GM19438 (cell line): ENCODE data around the gene MAN2A1.
"Not testable (repeated sequence)": the region's sequence is repeated elsewhere in the genome, so short reads cannot be mapped to it uniquely, and the experiment has no call there.

Experiments used
- ATAC-seq: cut with Tn5 transposase; IDR thresholded peaks from one replicate; pipeline ENCODE4 v1.9.1; 2021; ENCODE audit warnings: low read depth; ENCODE audit not compliant: unreplicated experiment

The MAN2A1 gene

DNA sequence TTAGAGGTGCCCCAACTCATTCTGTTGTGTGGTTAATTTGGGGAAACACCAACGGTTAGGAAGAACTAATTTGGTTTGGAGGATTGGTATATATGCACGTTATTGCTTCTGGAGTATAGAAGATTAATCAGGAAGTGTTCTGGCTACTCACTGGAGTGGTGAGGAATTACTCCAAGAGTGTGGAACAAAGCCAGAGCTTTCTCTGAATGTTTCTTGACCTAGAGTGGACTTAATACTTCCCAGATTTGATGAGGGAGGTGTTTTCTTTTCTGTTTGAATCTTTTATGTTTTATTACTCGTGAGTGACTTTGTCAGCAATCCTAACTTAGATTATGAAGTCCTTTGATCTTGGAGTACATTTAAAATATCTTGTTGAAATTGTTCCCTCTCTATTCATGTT, 163.7 kb downstream of the MAN2A1 start:
- ATAC-seq = no peak

DNA sequence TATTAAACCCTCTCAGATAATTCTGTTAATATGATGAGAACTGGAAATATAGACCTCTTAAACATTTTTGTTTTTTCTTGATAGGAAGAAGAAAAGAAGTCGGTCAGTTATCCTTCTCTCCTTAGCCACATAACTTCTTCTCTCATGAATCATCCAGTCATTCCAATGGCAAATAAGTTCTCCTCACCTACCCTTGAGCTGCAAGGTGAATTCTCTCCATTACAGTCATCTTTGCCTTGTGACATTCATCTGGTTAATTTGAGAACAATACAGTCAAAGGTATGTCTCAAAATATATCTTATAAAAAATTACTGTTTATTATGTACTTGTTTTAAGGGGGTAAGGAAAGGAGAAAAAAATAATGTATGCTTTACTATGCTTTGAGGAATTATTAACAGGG, 165.3 kb downstream of the MAN2A1 start:
- ATAC-seq = no peak

DNA sequence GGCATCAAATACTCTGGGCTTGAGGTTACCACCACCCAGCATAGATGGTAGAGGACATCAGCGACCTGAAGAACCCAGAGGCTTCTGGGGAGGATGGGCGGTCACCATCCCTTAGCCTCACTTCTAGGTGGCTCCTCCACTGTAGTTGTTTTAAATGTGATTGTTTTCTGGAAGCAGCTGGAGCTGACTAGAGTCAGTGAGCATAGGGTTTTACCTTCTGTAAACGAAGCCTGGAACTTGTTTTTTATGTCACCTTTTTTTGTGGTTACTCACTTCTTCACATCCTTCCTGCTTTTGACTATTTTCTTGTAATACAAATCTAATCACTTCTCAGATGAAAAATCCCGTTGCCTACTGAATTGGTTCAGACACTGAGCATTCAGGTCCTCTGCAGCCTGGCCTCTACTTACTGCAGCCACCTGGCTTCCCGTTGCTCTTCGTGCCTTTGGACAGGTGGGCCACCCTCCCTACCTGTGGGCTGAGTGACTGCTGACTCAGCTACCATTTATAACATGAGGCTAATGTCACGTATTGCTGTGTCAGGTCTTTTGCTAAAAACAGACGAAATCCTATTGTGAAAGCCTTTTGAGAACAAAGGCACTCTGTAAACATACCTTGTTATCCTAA, 167.8 kb downstream of the MAN2A1 start:
- ATAC-seq = no peak

DNA sequence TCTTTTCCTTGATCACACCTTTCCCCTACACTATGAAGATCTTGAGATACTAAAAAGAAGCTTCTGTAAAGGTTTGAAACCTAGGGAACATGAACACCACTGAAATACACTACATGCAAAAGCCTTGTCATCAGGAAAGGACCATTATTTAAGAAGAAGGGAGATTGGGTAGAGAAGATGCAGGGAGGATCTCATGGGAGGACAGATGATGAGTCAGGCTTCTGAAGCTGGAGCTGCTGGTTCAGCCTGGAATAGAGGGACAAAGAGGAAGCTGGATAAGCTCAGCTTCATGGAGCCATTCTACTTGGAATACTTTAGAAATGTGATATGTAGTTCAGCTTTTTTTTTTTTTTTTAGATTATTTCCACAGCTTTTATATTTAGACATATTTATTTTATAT, 169.8 kb downstream of the MAN2A1 start:
- ATAC-seq = no peak

DNA sequence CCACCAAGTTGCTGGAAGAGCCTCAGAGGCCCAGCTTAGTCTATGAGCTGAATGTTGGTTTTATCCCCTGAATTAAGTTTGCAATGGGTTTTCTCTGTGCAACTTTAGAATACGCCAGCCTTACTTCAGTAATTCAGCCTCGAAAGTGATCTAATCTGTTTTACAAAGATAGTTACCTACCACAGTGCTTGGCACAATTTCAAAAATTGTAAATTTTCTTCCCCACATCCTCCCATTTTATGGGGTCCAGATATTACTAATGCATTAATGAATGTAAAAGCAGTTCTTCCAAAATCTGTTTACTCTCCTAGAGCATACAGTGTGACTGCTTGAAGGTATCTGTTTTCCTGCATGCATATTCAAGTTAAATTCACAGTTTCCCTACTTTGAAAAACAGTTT, 172.6 kb downstream of the MAN2A1 start:
- no peak for ATAC-seq

DNA sequence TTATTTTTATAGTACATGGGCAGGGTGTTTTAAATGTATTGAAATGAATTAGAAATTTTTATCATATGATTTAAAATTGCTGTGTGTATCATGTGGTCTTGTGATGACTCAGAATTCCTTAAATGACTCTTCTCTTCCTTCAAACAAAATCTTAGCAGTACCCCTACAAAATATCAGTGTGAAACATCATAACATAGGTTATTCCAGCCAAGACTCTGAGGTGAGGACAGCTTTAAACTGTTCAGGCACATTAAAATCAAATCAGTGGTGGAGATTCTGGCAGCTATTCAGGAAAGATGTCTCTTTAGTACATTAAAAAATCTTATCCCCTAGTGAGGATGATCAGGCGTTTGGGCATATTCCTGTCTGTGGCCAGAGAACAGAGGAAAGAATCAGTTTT, 174.0 kb downstream of the MAN2A1 start:
- no peak for ATAC-seq

DNA sequence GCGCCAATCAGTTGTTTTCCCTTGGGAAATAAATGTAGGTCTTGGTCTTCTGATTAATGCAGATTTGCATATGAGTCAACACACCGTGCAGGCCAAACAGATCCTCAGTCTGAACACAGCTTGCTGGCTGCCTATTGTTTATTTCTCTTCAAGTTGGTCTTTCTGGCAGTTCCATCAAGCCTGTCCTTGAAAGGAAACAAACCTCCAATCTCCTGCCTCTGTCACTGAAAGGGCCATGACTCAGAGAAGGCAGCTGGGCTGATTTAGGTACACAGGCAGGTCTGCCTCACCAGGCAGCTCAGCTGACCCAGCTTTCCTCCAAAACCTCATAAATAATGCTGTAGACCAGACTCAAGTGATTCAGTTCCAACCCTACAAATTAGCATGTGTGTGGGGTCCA, 175.9 kb downstream of the MAN2A1 start:
- no peak for ATAC-seq

DNA sequence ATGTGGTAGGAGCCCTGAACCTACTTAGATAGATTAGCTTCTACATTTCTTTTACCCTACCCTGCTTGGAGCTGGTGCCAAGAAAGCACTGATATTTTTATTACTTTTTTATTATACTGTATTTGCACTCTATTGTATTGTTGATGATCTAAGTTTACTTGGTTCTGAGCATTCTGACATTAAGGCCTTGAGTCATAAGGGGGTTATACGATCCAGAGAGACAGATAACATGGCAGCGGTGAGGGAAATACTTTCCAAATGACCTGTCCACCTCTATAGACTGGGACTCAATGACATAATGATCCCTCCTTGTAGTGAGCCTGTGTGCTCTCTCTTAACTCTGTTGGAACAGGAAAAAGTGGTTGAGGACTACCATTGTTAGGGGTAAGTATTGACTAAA, 176.3 kb downstream of the MAN2A1 start:
- no peak for ATAC-seq

DNA sequence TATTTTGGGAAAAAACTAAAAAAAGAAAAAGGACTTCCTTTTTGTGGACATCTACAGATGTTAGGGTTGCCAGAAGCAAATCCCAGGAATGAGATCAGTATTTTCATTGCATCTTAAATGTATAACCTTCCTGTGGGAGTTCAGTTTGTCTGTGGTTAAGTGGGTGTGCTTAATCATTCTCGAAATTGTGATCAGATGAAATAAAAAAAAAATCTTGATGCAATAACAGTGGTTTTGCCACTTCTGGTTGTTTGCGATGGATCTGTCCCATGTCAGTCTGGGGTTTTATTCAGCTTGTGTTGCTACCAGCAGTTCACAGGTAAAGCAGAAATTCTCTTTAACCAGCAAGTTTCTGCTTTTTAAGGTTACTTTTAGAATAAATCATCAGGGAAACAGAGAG, 179.0 kb downstream of the MAN2A1 start:
- ATAC-seq = no peak

DNA sequence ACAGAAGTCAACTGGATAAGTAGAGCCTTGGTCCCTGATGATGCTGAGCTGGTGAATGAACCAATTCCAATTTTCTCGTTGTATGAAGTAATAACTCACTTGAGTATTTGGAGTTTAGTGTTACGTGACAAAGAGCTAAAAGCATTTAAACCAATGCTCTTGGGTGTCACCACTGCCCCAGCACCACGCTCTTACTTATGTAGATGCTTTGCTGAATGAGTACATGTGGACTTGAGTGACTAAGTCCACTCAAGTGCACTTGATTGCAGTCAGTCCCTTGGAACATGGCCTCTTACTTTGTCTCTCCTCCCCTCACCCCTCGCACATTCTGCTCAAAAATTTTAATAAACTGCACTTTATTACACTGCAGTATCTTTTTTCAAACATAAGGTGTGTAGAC, 184.0 kb downstream of the MAN2A1 start:
- no peak for ATAC-seq

DNA sequence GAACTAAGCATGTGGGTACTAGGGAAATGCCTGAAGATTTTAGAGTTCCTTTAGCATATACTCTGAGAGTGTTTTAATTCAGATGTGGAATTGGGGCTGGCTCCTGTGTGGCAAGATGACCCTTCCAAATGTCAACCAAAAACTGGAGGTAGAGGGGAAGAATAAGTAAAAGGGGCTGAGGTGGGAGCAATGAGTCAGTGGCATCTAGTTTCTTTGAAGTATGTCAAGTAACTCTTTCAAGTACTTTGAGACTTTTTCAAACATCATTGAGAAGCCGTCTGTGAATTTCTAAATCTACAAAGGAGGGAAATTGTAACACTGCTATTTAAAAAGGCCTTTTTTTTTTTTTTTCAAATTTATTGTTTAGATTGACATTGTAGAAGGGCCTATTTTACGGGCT, 184.4 kb downstream of the MAN2A1 start:
- no peak for ATAC-seq

DNA sequence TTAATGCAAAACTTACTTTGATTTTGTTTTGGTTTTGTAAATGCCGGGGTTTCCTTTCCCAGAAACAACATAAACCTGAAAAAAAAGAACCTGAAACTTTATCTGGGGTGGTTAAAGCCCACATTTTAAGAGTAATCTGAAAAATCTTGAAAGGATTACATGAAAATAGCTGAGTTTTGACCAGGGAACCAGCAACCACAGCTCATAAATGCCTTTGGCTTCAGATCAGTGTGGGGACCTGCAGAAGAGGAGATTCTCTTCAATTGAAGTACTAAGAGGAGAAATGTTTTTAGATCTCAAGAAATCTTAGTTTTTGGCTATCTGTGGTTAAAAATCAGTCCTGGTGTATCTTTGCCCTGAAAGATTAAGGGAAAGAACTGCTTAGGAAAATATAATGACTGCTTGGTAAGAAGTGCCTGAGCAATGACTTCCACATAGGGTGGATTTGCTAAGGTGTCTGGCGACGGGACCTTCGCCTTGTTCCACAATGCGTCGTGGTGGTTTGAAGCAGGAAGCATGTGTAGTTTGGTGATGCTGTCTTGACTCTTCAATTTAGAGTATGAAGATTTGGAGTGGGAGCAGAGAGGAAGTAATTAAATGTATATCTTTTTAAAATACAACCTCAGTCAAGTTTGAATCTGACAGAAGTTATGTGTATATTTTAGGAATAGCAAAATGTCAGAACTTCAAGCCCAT, 186.5 kb downstream of the MAN2A1 start:
- ATAC-seq = no peak

DNA sequence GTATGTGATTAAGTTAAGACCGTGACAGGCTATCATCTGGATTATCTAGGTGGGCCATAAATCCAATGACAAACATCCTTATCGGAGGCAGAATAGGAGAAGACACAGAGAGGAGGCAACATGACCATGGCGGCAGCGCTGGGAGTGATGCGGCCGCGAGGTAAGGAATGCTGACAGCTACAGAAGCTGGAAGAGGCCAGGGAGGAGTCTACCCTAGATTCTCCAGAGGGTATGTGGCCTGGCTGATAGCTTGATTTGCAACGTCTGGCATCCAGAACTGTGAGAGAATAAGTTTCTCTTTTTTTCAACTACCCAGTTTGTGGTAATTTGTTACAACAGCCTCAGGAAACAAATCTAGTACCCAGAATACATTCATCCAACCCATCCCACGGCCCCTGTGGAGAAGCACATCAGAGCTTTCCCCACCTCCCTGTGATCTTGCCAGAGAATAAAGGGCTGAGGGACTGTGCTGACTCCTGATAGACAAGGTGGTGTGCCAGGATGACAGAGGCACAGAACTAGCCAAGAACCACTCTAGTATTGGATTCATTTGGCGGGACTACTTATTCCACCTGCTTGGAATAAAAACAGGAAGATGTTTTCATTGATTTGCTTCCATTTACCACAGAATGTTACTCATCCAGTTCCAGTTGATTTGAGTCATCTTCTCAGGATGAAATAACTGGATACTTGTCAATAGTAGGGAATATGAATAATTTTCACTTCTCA, 187.4 kb downstream of the MAN2A1 start:
- no peak for ATAC-seq

DNA sequence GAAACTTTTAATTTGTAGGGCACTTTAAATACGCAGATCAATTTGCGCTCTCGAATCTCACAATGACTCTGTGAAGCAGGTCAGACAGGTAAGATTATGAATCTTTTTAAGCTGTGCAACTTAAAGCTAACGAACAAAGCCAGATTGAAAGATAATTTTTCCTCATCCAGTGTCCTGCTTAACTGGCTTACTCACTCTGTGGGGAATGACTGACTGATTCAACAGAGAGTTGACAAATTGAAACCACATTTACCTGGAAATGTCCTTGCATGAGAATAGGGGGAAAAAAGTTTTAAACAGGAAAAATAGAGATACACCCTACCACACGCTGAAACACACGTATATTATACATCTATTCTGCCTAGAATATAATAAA, 187.9 kb downstream of the MAN2A1 start:
- no peak for ATAC-seq

DNA sequence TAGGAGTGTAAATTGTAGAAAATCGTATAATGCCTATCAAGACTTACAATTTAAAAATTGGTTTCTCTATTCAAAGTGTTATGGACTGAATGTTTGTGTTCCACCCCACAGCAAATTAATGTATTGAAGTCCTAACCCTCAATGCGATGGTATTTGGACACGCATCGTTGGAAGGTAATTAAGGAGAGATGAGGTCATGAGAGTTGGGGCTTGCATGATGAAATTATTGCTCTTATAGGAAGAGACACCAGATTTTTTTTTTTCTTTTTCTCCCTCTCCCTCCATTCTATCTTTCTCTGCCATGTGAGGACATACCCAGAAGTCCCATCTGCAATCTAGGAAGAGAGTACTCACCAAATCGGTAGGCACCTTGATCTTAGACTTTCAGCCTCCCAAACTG, 189.2 kb downstream of the MAN2A1 start:
- no peak for ATAC-seq

DNA sequence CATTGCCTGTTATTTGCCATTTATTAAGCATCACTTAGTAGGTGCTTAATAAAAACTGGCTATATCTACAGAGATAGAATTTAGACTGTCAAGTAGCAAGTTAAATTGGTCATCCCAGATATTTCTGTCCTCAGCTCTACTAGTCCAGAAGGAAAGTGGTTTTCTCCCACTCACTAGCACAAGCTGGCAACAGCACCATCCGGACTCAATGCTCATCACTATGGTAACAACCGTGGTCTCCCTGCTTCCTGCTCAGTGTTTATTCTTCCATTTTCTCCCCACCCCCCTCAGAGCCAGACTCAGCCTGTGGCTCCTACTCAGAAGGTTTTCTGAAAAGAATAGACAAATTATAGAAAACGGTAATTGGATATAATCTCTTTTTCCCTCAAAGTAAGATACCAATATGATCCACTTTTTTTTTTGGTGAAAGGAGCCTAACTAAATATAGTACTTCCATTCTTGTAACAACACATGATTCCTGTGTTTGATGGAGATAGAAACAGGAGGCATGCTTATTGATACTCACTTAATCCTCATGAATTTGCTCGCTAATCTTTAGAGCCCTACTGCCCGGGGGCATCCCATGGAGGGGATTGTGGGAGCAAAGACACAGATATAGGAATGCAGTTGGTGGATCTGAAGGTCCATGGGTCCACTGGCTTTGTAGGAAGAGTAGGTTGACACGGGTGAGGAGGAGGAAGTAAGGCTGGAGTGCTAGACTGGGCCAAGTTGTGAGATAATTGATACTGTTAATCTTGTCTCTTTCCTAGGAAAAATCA, 191.4 kb downstream of the MAN2A1 start:
- no peak for ATAC-seq

DNA sequence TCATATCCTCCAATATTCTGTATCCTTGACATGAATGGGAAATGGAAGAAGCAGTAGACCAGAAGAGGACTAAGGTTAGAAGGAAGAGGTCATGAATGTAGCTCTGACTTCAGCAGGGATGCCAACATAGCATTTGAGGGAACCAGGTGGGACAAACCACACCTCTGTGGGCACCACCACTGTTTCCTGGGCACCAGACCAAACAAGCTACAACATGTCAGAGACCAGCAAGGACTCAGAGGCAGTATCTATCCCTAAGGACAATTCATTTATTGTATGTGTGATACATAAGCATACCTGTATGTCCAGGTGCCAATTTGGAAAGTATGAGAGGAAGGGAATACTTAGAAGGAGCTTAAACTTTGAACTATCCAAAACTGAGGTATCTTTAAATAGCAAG, 192.8 kb downstream of the MAN2A1 start:
- no peak for ATAC-seq

DNA sequence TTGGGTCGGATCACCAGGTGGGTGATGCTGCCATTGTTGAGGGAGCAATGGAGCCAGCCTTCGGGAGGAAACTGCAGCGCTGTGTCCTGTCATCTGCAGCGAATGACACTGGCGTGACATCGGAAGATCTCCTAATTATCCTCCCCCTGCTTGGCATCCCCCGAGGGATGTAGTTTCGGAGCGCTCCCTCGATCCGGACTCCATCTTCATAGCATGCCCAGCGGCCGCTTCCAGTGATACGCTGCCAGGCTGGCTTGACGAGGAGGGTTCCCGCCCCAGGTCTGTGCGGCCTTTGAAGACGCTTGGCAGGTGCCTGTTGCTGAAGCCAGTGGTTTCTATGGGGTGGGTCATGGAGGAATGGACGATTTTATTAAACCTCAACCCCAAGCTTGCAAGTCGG, 194.9 kb downstream of the MAN2A1 start:
- no peak for ATAC-seq

DNA sequence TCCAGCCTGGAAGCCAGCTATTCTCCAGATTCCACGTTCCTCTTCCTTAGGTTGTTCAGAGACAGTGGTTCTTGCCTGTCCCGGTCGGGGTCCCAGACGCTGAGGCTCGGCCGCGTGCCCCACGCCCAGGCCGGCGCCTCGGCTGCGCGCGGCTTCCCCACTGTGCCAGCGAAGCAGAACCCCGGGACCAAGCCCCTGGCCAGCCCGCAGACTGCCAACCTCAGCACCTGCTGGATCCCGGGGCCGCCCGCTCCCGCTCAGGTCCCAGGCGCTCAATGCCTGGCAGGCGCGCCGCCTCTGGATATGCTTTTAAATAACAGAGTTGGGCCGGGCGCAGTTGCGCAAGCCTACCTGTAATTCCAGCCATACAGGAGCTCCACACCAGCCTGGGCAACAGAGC, 195.5 kb downstream of the MAN2A1 start:
- ATAC-seq = no peak

DNA sequence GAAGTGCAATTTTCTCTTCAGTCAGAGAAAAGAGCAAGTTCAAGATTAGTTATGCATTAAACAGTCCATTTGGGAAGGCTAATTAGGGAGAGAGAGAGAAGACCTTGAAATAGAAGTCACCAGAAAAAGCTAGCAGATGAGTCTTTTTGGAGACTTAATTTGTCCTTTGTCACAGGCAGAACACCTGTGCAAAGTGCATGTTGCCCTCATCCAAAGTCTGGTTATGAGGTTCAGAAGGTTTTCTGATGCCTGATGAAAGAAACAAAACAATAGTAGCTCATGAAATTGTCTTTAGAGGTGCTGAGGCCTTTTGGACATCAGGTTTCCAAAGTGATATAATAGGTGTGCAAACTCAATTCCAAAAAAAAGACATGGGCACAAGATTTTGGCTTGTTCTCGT, 199.3 kb downstream of the MAN2A1 start:
- ATAC-seq = no peak

DNA sequence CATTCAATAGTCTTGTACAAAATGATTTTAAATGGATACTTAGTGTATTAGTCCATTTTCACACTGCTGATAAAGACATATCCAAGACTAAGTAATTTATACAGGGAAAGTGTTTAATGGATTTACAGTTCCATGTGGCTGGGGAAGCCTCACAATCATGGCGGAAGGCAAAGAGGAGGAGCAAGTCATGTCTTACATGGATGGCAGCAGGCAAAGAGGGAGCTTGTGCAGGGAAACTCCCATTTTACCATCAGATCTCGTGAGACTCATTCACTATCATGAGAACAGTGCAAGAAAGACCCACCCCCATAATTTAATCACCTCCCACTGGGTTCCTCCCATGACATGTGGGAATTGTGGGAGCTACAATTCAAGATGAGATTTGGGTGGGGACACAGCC, 203.5 kb downstream of the MAN2A1 start:
- not testable (repeated sequence) for ATAC-seq
